Keratinocyte (primary cell): Measurements from ENCODE around the gene TRAPPC14. TPM values are rescaled to one million over a fixed set of nuclear protein-coding genes. Genes with fewer than 3 reads are reported as not detected.

Source experiments
- DNase-seq: peaks from one replicate; pipeline ENCODE4 v3.0.0-alpha.2; 2011; ENCODE audit warnings: low read depth, missing footprints, low spot score
- FAIRE-seq: peaks from 2 replicates; lab custom pipeline; 2011; peaks lifted over from hg19 to GRCh38; lab: Jason Lieb, UNC
- H2AFZ ChIP-seq: 2 replicates; pipeline ENCODE4 v1.6.0; 2012; ENCODE audit warnings: low read length, control low read depth, inconsistent platforms; ENCODE audit not compliant: control insufficient read depth
- H3K27ac ChIP-seq: 2 replicates; pipeline ENCODE4 v1.5.1; 2011; ENCODE audit warnings: low read length; ENCODE audit not compliant: control insufficient read depth, insufficient read depth
- H3K27me3 ChIP-seq: 3 replicates; pipeline ENCODE4 v1.6.0; 2011; ENCODE audit warnings: low read length; ENCODE audit not compliant: control insufficient read depth, insufficient read depth; ENCODE audit errors: extremely low read depth
- H3K36me3 ChIP-seq, 2 experiments: 2 replicates in 1 of 2; 3 replicates in 1 of 2; pipeline ENCODE4 v1.5.1; 2011; ENCODE audit warnings: low read length in 2 of 2, mild to moderate bottlenecking in 1 of 2; ENCODE audit not compliant: control insufficient read depth in 2 of 2, insufficient read depth in 2 of 2; ENCODE audit errors: extremely low read depth in 1 of 2
- H3K4me1 ChIP-seq: 3 replicates; pipeline ENCODE4 v1.5.1; 2011; ENCODE audit warnings: low read length; ENCODE audit not compliant: control insufficient read depth, insufficient read depth; ENCODE audit errors: extremely low read depth
- H3K4me2 ChIP-seq: 3 replicates; pipeline ENCODE4 v1.6.0; 2011; ENCODE audit warnings: low read depth, low read length; ENCODE audit not compliant: control insufficient read depth, insufficient read depth; ENCODE audit errors: extremely low read depth
- H3K4me3 ChIP-seq, 3 experiments: fragments of 200-600 bp in 1 of 3; sonication (generic) in 1 of 3; 2 replicates in 2 of 3; 3 replicates in 1 of 3; pipeline ENCODE4 v1.5.1; 2011 to 2016; ENCODE audit warnings: low read length in 3 of 3, mild to moderate bottlenecking in 3 of 3, control low read depth in 2 of 3, inconsistent platforms in 1 of 3, low read depth in 1 of 3, mixed read lengths in 1 of 3, mixed run types in 1 of 3, moderate library complexity in 1 of 3; ENCODE audit not compliant: control insufficient read depth in 2 of 3, insufficient read depth in 2 of 3; ENCODE audit errors: extremely low read depth in 1 of 3
- H3K79me2 ChIP-seq: 2 replicates; pipeline ENCODE4 v1.6.0; 2012; ENCODE audit warnings: low read length; ENCODE audit not compliant: control insufficient read depth, insufficient read depth
- H3K9ac ChIP-seq: 3 replicates; pipeline ENCODE4 v1.6.0; 2011; ENCODE audit warnings: low read length; ENCODE audit not compliant: control insufficient read depth, insufficient read depth; ENCODE audit errors: extremely low read depth
- H3K9me1 ChIP-seq: 3 replicates; pipeline ENCODE4 v1.6.0; 2011; ENCODE audit warnings: low read length; ENCODE audit not compliant: control insufficient read depth, insufficient read depth; ENCODE audit errors: extremely low read depth
- H3K9me3 ChIP-seq: 2 replicates; pipeline ENCODE4 v1.5.1; 2012; ENCODE audit warnings: low read depth, low read length; ENCODE audit not compliant: control insufficient read depth
- H4K20me1 ChIP-seq: 3 replicates; pipeline ENCODE4 v1.6.0; 2011; ENCODE audit warnings: low read length; ENCODE audit not compliant: control insufficient read depth, insufficient read depth; ENCODE audit errors: extremely low read depth
- CTCF ChIP-seq, 3 experiments: IDR thresholded peaks in 1 of 3; conservative IDR thresholded peaks in 1 of 3; optimal IDR thresholded peaks in 1 of 3; 2 replicates in 2 of 3; 3 replicates in 1 of 3; pipeline versions ENCODE3 to v1.5.1; 2011; ENCODE audit warnings: low read length in 3 of 3, mild to moderate bottlenecking in 3 of 3, moderate library complexity in 2 of 3, control low read depth in 1 of 3, inconsistent platforms in 1 of 3; ENCODE audit not compliant: insufficient read depth in 2 of 3; ENCODE audit errors: extremely low read depth in 1 of 3
- EZH2 ChIP-seq: IDR thresholded peaks from one replicate; pipeline ENCODE4 v1.6.1; 2012; ENCODE audit warnings: inconsistent platforms, mild to moderate bottlenecking, low read length, moderate library complexity
- dilution Hi-C: fragments of 300-500 bp; cut with MboI; formaldehyde crosslinking; loops from one replicate; pipeline ENCODE4 v1.7.0; 2020; ENCODE audit warnings: low sequenced_read_pairs; ENCODE audit not compliant: extremely low pct_ligation_motif_present
- polyA plus RNA-seq, 5 experiments: library from polyadenylated mRNA; depleted of rRNA in 3 of 5; stranded (reverse) in 3 of 5; stranded (forward) in 1 of 5; unstranded in 1 of 5; fragments of >200 nt; gene quantifications; 1 replicate in 1 of 5; 2 replicates in 3 of 5; 3 replicates in 1 of 5; pipeline versions ENCODE4 v1.2.1 to v1.2.3, GENCODE V29; 2011 to 2012; ENCODE audit warnings: missing spikeins in 2 of 5, low read depth in 1 of 5, low replicate concordance in 1 of 5

TRAPPC14 gene
- polyA plus RNA-seq, 1 donor (not counting 4 experiments of a cell fraction or from before 2014, with no cell fraction given): 4.7 TPM

GRCh38 chr7:100119970-100120732 is 38.4 kb downstream of the TRAPPC14 start:
- no peak for DNase-seq
- no peak for FAIRE-seq
- H3K4me1 ChIP-seq: peaks cover 10% of the 10 kb centered on the region

GRCh38 chr7:100119072-100119969 is 39.2 kb downstream of the TRAPPC14 start, which contains the start of the genes CNPY4 and TAF6:
Gene CNPY4, plus strand, starts transcription at chr7:100119634. Its CDS starts 111 bp downstream, at chr7:100119745.
Gene TAF6, minus strand, starts transcription at chr7:100119358. Its CDS starts 5,149 bp downstream, at chr7:100114209.
- FAIRE-seq: no peak
- dilution Hi-C loops: no loop called here
- H3K4me2 ChIP-seq: peak within 1 kb of the TSS; percentile 92

More at GRCh38 chr7:100119970-100120732, 38.4 kb downstream of the TRAPPC14 start:
- Histone ChIP-seq H3K9me1 (no peaks in the 10 kb centered on the region), H3K4me2 (peak overlapping the region; percentile 92), H3K9me3 (no peaks in the 10 kb centered on the region), H4K20me1 (peaks cover 3% of the 10 kb centered on the region), H3K27ac (peak overlapping the region; percentile 94), H2AFZ (peak overlapping the region; percentile 98), H3K4me3 (peak overlapping the region; percentile 69 to 97 (median 81)), H3K9ac (peak overlapping the region; percentile 73), H3K79me2 (peaks cover 15% of the 10 kb centered on the region), H3K36me3 (peaks cover 0 to 2% of the 10 kb centered on the region in 2 experiments), H3K27me3 (no peaks in the 10 kb centered on the region)
- dilution Hi-C loops: no loop called here
- no peak for TF ChIP-seq EZH2
- no peak for TF ChIP-seq CTCF (optimal IDR thresholded peaks at IDR 0.05 in 1 of 3, IDR thresholded peaks at IDR 0.05 in 1 of 3, conservative IDR thresholded peaks at IDR 0.05 in 1 of 3; ENCODE audit: extremely low read depth in 1 of 3, insufficient read depth in 2 of 3, low read length in 3 of 3)

More at GRCh38 chr7:100119072-100119969, 39.2 kb downstream of the TRAPPC14 start, which contains the start of the genes CNPY4 and TAF6:
- H3K9ac ChIP-seq: peak within 1 kb of the TSS; percentile 73
- TF ChIP-seq CTCF (optimal IDR thresholded peaks at IDR 0.05 in 1 of 3, IDR thresholded peaks at IDR 0.05 in 1 of 3, conservative IDR thresholded peaks at IDR 0.05 in 1 of 3; ENCODE audit: extremely low read depth in 1 of 3, insufficient read depth in 2 of 3, low read length in 3 of 3) (peak in 1 of 3 experiments; percentile 10), EZH2 (no peak)
- peak within 1 kb of the TSS; percentile 98 for H2AFZ ChIP-seq
- no peaks in the 10 kb centered on the region for H3K27me3 ChIP-seq
- peaks cover 15% of the 10 kb centered on the region for H3K79me2 ChIP-seq
- H3K36me3 ChIP-seq: no peaks in the 10 kb centered on the region
- no peaks in the 10 kb centered on the region for H3K9me3 ChIP-seq
- no peaks in the 10 kb centered on the region for H3K9me1 ChIP-seq
- peaks cover 10% of the 10 kb centered on the region for H3K4me1 ChIP-seq
- H3K27ac ChIP-seq: peak within 1 kb of the TSS; percentile 94
- H3K4me3 ChIP-seq: peak within 1 kb of the TSS; percentile 69 to 97 (median 81)
- peak; percentile 67 for DNase-seq
- peaks cover 3% of the 10 kb centered on the region for H4K20me1 ChIP-seq
